Neural progenitor cell (in vitro differentiated cells): ENCODE measurements around the gene TSNAXIP1. TPM values are rescaled to one million over a fixed set of nuclear protein-coding genes. Genes with fewer than 3 reads are reported as not detected.

Experiments
- DNase-seq: peaks from one replicate; pipeline ENCODE4 v3.0.0-alpha.2; 2016; ENCODE audit warnings: low spot score
- H2AFZ ChIP-seq: fragments of 200-600 bp; sonication (generic); replicated peaks from 2 replicates; pipeline ENCODE4 v1.6.1; 2016; ENCODE audit warnings: antibody characterized with exemption
- H3F3A ChIP-seq: fragments of 200-600 bp; sonication (generic); 2 replicates; pipeline ENCODE4 v1.6.1; 2016; ENCODE audit warnings: antibody characterized with exemption, low read depth
- H3K27ac ChIP-seq: fragments of 200-600 bp; sonication (generic); 2 replicates; pipeline ENCODE4 v1.5.1; 2016; ENCODE audit warnings: mild to moderate bottlenecking
- H3K27me3 ChIP-seq: fragments of 200-600 bp; sonication (generic); 2 replicates; pipeline ENCODE4 v1.6.1; 2016; ENCODE audit warnings: mild to moderate bottlenecking, moderate library complexity
- H3K36me3 ChIP-seq: fragments of 200-600 bp; sonication (generic); 2 replicates; pipeline ENCODE4 v1.5.1; 2016
- H3K4me1 ChIP-seq: fragments of 200-600 bp; sonication (generic); 2 replicates; pipeline ENCODE4 v1.6.1; 2016; ENCODE audit warnings: mixed run types
- H3K4me2 ChIP-seq: fragments of 200-600 bp; sonication (generic); 2 replicates; pipeline ENCODE4 v1.6.1; 2016
- H3K4me3 ChIP-seq: fragments of 200-600 bp; sonication (generic); 2 replicates; pipeline ENCODE4 v1.5.1; 2016
- H3K79me2 ChIP-seq: fragments of 200-600 bp; sonication (generic); 2 replicates; pipeline ENCODE4 v1.6.1; 2016; ENCODE audit warnings: low read depth
- H3K9ac ChIP-seq: fragments of 200-600 bp; sonication (generic); 2 replicates; pipeline ENCODE4 v1.6.1; 2016
- H3K9me3 ChIP-seq: fragments of 200-600 bp; sonication (generic); 2 replicates; pipeline ENCODE4 v1.5.1; 2016; ENCODE audit warnings: low read depth
- H4K20me1 ChIP-seq: fragments of 200-600 bp; sonication (generic); 2 replicates; pipeline ENCODE4 v1.6.1; 2016; ENCODE audit warnings: low read depth
- H3K27ac Mint-ChIP-seq: 3 replicates; pipeline ENCODE4 v1.8.0; 2021; ENCODE audit warnings: mixed read lengths
- H3K27me3 Mint-ChIP-seq: 2 replicates; pipeline ENCODE4 v1.8.0; 2022; ENCODE audit warnings: low read depth, mild to moderate bottlenecking, inconsistent platforms, moderate library complexity, mixed read lengths; ENCODE audit not compliant: insufficient read depth
- H3K36me3 Mint-ChIP-seq: 3 replicates; pipeline ENCODE4 v1.8.0; 2021; ENCODE audit warnings: mixed read lengths
- H3K4me1 Mint-ChIP-seq: 3 replicates; pipeline ENCODE4 v1.8.0; 2021; ENCODE audit warnings: mixed read lengths
- H3K4me3 Mint-ChIP-seq: 3 replicates; pipeline ENCODE4 v1.8.0; 2021; ENCODE audit warnings: mild to moderate bottlenecking, moderate library complexity, mixed read lengths
- H3K9me3 Mint-ChIP-seq: 3 replicates; pipeline ENCODE4 v1.8.0; 2020; ENCODE audit warnings: mixed read lengths
- EZH2 ChIP-seq: fragments of 200-600 bp; sonication (generic); IDR thresholded peaks from 2 replicates; pipeline ENCODE4 v1.6.1; 2017; ENCODE audit warnings: antibody characterized with exemption, mild to moderate bottlenecking, moderate library complexity
- EZH2phosphoT487 ChIP-seq: fragments of 200-600 bp; sonication (generic); IDR thresholded peaks from 2 replicates; pipeline ENCODE4 v1.6.1; 2017; ENCODE audit warnings: antibody characterized with exemption
- total RNA-seq: library from RNA; depleted of rRNA; stranded (reverse); fragments of >200 nt; gene quantifications from 2 replicates; pipeline ENCODE4 v1.2.3, GENCODE V29; 2015; ENCODE audit warnings: low replicate concordance
- TF ChIP-seq, protein P1 (sequence below): fragments of 200-600 bp; sonication (generic); IDR thresholded peaks from 2 replicates; pipeline ENCODE4 v1.5.1; 2017; ENCODE audit warnings: antibody characterized with exemption, mild to moderate bottlenecking

Gene TSNAXIP1
- total RNA-seq, 1 donor from 2014 or later: 2.9 TPM

DNA sequence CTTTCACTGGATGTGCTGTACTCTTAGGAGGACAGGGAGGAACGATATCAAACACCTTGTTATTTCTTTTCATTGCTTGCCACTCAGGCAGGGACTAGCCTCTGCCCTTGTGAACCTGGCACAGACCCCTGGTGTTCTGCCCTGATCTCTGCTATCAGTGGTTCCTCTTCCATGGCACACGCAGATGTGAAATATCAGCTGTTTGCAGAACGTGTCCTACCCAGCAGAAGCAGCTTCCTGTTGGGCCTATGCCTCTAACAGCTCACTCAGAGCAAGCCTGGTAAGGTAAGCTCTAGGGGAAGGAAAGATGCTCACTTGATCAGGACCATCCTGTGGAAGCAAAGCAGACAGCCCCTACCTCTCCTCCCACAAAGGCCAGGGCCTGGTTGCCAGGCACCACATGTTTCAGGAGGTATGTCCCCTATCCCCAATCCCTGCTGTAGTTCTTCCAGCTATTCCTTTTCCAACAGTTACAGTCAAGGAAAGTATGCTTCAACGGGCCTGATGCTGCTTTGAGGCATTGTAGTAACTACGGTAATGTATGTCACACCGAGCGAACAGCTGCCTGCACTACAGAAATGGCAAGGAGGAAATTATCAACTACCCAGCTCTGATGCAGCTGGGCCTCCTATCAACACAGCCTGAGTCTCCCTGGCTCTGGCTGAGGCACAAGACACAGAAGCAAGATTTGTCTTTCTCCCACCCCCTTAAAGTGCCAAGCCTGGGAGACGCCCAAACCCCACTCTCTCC lies 46.3 kb upstream of the TSNAXIP1 start:
- H3K27me3 Mint-ChIP-seq: peaks cover 2% of the 10 kb centered on the region
- H3K9ac ChIP-seq: peak overlapping the region; percentile 22
- no peaks in the 10 kb centered on the region for H3F3A ChIP-seq
- no peak overlapping the region for H3K27ac ChIP-seq
- H3K9me3 ChIP-seq: no peaks in the 10 kb centered on the region
- no peak overlapping the region for H3K4me3 Mint-ChIP-seq
- TF ChIP-seq, protein P1, sequence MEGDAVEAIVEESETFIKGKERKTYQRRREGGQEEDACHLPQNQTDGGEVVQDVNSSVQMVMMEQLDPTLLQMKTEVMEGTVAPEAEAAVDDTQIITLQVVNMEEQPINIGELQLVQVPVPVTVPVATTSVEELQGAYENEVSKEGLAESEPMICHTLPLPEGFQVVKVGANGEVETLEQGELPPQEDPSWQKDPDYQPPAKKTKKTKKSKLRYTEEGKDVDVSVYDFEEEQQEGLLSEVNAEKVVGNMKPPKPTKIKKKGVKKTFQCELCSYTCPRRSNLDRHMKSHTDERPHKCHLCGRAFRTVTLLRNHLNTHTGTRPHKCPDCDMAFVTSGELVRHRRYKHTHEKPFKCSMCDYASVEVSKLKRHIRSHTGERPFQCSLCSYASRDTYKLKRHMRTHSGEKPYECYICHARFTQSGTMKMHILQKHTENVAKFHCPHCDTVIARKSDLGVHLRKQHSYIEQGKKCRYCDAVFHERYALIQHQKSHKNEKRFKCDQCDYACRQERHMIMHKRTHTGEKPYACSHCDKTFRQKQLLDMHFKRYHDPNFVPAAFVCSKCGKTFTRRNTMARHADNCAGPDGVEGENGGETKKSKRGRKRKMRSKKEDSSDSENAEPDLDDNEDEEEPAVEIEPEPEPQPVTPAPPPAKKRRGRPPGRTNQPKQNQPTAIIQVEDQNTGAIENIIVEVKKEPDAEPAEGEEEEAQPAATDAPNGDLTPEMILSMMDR: no peak
- TF ChIP-seq EZH2 (no peak), EZH2phosphoT487 (no peak)
- no peaks in the 10 kb centered on the region for H3K36me3 ChIP-seq
- no peak overlapping the region for H2AFZ ChIP-seq
- no peaks in the 10 kb centered on the region for H3K4me1 ChIP-seq
- H3K4me1 Mint-ChIP-seq: no peaks in the 10 kb centered on the region
- no peak overlapping the region for H3K27ac Mint-ChIP-seq
- H3K4me3 ChIP-seq: no peak overlapping the region
- H3K27me3 ChIP-seq: no peaks in the 10 kb centered on the region
- H3K4me2 ChIP-seq: no peak overlapping the region
- no peaks in the 10 kb centered on the region for H3K79me2 ChIP-seq
- peaks cover 7% of the 10 kb centered on the region for H3K36me3 Mint-ChIP-seq
- DNase-seq: no peak
- H3K9me3 Mint-ChIP-seq: no peaks in the 10 kb centered on the region
- H4K20me1 ChIP-seq: peaks cover 23% of the 10 kb centered on the region

- no peak overlapping the region for H3K4me2 ChIP-seq
- peaks cover 23% of the 10 kb centered on the region for H4K20me1 ChIP-seq
- DNase-seq: no peak
- no peaks in the 10 kb centered on the region for H3K36me3 ChIP-seq
- TF ChIP-seq EZH2phosphoT487 (no peak), EZH2 (no peak)
- TF ChIP-seq, protein P1: no peak
- H3K27me3 ChIP-seq: no peaks in the 10 kb centered on the region
- Mint-ChIP-seq H3K4me3 (no peak overlapping the region), H3K27ac (no peak overlapping the region), H3K36me3 (peaks cover 8% of the 10 kb centered on the region), H3K9me3 (no peaks in the 10 kb centered on the region), H3K4me1 (no peaks in the 10 kb centered on the region), H3K27me3 (peaks cover 2% of the 10 kb centered on the region)
- H3K4me3 ChIP-seq: no peak overlapping the region
- H3K79me2 ChIP-seq: no peaks in the 10 kb centered on the region
- H2AFZ ChIP-seq: no peak overlapping the region
- no peak overlapping the region for H3K27ac ChIP-seq
- no peaks in the 10 kb centered on the region for H3F3A ChIP-seq
- H3K9ac ChIP-seq: no peak overlapping the region
- no peaks in the 10 kb centered on the region for H3K9me3 ChIP-seq
- H3K4me1 ChIP-seq: no peaks in the 10 kb centered on the region
These were observed 45.8 kb upstream of the TSNAXIP1 start for GRCh38 chr16:67760956-67761230.

DNA sequence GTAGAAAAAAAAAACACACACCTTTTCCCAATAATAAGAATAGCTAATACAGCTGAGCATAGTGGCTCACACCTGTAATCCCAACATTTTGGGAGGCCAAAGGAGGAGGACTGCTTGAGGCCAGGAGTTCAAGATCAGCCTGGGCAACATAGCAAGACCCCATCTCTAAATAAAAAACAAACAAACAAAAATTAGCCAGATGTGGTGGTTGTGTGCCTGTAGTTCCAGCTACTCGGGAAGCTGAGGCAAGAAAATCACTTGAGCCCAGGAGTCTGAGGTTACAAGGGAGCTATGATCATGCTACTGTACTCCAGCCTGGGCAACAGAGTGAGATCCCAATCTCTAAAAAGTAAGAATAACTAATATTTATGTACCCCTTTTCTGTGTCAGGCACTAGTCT lies 44.8 kb upstream of the TSNAXIP1 start:
- Histone ChIP-seq H3K4me1 (peaks cover 8% of the 10 kb centered on the region), H3K79me2 (no peaks in the 10 kb centered on the region), H3K36me3 (no peaks in the 10 kb centered on the region), H3K4me2 (no peak overlapping the region), H3K9ac (no peak overlapping the region), H4K20me1 (peaks cover 23% of the 10 kb centered on the region), H2AFZ (no peak overlapping the region), H3K27ac (no peak overlapping the region), H3K27me3 (no peaks in the 10 kb centered on the region), H3F3A (no peaks in the 10 kb centered on the region), H3K4me3 (no peak overlapping the region), H3K9me3 (no peaks in the 10 kb centered on the region)
- no peaks in the 10 kb centered on the region for H3K9me3 Mint-ChIP-seq
- H3K27ac Mint-ChIP-seq: no peak overlapping the region
- peaks cover 17% of the 10 kb centered on the region for H3K36me3 Mint-ChIP-seq
- H3K4me3 Mint-ChIP-seq: no peak overlapping the region
- TF ChIP-seq EZH2 (no peak), EZH2phosphoT487 (no peak)
- TF ChIP-seq, protein P1: no peak
- H3K4me1 Mint-ChIP-seq: peaks cover 2% of the 10 kb centered on the region
- peaks cover 5% of the 10 kb centered on the region for H3K27me3 Mint-ChIP-seq
- no peak for DNase-seq
